IPS DF 4.7 (cell line): ENCODE measurements around the gene STYXL1.
A peak's percentile ranks its signal among the peaks of the same experiment; 100 is the strongest.
"Not testable (repeated sequence)": the region's sequence is repeated elsewhere in the genome, so short reads cannot be mapped to it uniquely, and the experiment has no call there.

ENCODE experiments used
- DNase-seq: peaks from one replicate; pipeline ENCODE4 v3.0.0-alpha.2; 2013; ENCODE audit warnings: low spot score; ENCODE audit errors: extremely low read depth

The STYXL1 gene

DNA sequence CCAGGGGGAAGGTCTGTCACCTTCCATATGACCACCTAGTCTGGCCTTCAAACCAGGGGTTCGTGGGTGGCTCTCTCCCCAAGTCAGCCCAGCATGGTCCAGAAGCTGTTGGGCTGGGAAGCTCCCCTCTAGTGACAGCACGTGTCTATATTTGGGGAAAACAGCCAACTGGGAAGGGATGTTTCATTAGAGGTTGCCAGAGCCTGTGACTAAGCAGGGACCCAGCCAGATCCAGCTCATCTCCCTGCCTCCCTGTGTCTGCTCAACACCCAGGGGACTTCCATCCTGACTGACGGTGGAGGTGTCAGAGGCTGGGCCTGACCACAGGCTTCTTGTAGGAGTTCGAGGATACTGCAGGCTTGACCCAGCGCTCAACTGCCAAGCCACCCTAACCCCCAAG lies 10.5 kb downstream of the STYXL1 start:
- DNase-seq = no peak

DNA sequence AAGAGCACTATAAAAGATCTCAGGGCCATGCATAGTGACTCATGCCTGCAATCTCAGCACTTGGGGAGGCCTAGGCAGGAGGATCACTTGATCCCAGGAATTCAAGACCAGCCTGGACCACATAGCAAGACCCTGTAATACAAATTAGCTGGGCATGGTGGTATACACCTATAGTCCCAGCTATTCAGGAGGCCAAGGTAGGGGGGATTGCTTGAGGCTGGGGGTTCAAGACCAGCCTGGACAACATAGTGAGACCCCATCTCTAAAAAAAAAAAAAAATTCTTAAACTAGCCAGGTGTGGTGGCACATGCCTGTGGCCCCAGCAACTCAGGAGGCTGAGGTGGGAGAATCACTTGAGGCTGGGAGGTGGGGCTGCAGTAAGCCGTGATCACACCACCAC lies 15.8 kb downstream of the STYXL1 start:
- DNase-seq = no peak

- not testable (repeated sequence) for DNase-seq
These were observed 18.1 kb downstream of the STYXL1 start for GRCh38 chr7:76029682-76030081.

DNA sequence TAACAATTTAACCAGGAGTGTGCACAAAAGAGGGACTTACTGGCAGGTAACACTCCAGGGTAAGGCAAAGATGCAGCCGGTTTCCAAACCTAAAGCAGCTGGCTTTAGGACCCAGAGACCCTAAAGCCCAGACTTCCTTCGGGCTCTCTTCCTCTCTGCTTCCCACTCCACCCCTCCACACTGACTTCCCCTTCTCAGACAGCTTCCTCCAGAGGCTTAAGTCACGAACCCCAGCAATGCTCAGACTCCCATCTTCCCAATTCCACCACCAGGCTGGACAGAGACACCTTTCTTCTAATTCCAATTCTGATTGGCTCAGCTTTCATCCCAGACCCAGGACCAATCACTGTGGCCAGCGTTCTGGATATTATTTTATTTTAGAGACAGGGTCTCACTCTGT lies 24.8 kb downstream of the STYXL1 start:
- no peak for DNase-seq

DNA sequence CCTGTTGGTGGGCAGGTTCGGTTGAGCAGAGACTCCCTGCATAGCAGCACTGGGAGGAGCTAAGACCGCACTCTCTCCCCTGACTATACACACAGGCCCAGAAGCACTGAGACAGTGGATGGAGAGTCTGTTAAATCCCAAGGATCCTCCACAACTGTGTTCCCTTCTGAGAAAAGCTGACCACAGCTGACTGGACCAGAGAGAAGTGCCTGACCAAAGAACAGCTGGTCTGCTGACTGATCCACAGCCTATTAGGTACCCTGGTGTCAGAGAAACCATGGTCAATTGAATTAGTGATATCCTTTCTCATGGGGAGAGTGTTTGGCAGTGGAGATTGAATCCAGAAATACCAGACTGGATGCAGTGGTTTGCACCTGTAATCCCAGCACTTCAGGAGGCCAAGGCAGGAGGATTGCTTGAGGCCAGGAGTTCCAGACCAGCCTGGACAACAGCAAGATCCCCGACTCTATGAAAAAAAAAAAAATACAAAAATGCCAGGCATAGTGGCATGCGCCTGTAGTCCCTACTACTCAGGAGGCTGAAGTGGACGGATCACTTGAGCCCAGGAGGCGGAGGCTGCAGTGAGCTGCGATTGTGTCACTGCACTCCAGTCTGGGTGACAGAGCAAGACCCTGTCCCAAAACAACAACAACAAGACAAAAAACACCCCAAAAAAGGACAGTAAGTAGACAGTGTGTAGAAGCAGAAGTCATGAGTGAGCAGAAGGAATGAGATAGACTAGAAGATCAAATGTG lies 25.6 kb downstream of the STYXL1 start:
- no peak for DNase-seq

GRCh38 chr7:76020031-76020714 lies 27.6 kb downstream of the STYXL1 start:
- DNase-seq = peak; percentile 33

GRCh38 chr7:76018520-76018919 lies 29.3 kb downstream of the STYXL1 start:
- DNase-seq = not testable (repeated sequence)

GRCh38 chr7:76016191-76016947 lies 31.4 kb downstream of the STYXL1 start:
- DNase-seq = no peak

DNA sequence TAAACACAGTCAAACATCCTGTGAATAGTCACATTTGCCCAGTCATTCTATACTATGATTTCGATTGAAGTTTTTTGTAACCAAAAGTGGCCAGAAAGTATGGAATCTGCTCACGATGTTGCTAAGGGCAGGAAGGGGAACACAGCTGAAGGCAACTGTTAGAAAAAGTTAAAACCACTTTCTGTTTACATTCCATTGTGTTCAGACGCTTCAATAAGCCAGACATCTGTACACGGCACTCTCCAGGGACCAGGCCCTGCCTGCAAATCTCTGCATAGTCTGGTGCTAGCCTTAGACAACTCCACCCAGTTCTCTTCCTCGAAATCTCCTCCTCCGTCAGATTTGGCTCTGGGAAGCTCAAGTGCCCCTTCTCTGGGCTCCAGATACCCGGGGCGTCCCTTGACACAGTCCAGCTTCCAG lies 36.3 kb downstream of the STYXL1 start:
- DNase-seq = no peak

DNA sequence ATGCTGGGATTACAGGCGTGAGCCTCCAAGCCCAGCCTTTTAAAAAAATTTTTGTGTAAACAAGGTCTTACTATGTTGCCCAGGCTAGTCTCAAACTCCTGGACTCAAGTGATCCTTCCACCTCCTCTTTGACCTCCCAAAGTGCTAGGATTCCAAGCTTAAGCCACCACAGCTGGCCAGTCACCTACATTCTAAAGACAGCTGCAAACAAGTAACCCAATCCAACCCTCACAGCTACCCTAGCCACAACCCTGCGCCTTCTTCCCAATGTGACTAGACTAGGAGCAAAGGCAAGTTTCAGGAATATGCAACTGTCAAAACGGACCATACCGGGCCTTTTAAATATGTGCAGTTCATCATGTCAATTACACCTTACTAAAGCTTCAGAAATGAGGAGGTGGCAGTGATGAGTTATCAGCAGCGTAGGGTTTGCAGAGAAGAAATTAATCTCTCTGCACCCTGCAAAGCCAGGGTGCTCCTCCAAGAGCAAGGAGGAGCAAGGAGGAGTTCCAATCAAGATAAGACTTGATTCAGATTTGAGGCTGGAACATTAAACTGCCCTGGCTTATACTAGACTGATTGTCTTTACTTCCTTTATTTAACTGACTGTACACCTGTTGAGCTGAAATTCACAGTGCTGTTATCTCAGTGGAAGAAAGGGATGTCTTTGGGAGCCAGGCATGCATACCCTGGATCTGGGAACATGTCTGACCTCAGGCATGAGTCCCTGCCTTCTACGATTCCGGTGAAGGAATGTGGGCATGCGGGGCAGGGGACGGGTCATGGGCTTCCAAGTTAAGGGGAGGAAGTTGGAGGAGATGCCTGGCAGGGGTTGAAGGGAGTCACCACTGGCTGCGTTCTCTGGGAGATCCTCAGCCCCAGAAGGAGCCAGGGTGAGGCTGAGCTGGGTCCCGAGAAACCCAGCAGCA lies 37.9 kb downstream of the STYXL1 start:
- DNase-seq = no peak

GRCh38 chr7:76008156-76008687 lies 39.6 kb downstream of the STYXL1 start:
- DNase-seq = no peak

DNA sequence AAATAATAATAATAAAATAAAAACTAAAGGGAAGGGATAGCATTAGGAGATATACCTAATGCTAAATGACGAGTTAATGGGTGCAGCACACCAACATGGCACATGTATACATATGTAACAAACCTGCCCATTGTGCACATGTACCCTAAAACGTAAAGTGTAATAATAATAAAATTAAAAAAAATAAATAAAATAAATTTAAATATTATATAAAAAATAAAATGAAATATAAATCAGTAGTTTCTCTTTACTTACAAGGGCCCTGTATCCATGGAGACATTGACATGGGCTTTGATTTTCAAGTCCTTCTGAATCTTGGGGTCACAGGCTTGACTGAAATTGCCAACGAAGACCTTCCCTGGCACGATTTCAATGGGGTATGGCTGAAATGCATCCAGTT lies 42.8 kb downstream of the STYXL1 start:
- not testable (repeated sequence) for DNase-seq

GRCh38 chr7:76003351-76003750 lies 44.4 kb downstream of the STYXL1 start:
- DNase-seq = no peak

- DNase-seq = no peak
These were observed 45.0 kb downstream of the STYXL1 start for GRCh38 chr7:76002822-76003221.

DNA sequence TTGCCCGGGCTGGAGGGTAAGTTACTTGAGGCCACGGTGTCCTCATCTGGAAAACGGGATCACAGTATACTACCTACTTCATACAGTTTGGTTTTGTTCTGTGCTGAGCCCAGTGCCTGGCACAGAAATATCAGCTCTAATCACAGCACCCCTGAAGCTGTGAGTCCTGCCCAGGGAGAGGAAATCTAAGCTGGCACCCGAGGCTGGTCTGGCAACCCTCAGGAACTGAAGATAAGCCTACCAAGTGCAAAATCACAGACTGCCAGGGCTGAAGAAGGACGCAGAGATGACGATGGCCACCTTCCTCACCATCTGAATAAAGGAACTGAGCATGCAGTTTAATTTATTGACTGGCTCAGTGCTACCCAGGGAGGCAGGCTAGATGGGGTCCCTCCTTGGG lies 45.7 kb downstream of the STYXL1 start:
- DNase-seq = no peak

GRCh38 chr7:76000566-76000965 lies 47.2 kb downstream of the STYXL1 start:
- DNase-seq = no peak

DNA sequence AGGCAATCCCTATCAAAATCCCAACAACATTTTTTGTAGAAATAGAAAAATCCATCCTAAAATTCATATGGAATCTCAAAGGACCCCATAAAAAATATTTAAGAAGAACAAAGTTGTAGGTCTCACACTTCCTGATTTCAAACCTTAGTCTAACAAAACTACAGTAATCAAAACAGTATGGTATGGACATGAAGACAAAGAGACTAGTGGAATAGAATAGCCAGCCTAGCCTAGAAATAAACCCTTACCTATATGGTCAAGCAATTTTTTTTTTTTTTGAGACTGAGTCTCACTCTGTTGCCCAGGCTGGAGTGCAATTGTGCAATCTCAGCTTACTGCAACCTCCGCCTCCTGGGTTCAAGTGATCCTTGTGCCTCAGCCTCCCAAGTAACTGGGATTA lies 49.8 kb downstream of the STYXL1 start:
- DNase-seq = no peak

- no peak for DNase-seq
These were observed 51.3 kb downstream of the STYXL1 start for GRCh38 chr7:75996476-75996875.

- DNase-seq = no peak
These were observed 51.8 kb downstream of the STYXL1 start for GRCh38 chr7:75995996-75996395.

DNA sequence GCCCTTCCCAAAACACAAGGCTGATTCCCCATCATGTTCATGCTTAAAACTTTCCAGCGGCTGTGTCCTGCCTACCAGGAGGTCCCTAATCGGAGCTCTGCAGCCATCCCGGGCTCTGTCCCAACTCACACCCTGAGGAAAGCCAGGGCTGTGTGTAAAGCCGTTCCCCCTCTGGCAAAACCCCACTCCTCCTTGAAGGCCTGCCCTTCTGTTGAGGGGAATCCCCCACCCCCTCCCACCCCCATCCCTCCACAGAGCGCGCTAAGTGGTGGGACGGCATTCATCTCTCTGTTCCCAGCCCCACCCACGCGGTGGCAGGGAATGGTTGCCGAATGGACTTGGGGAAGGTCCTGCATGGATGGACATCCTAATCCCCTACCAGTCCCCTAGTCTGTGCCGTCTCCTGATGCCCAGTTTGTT lies 52.7 kb downstream of the STYXL1 start:
- no peak for DNase-seq
